Measurements from ENCODE around the gene TBC1D19. TPM values are rescaled to one million over a fixed set of nuclear protein-coding genes. Genes with fewer than 3 reads are reported as not detected.

TBC1D19 gene
- total and polyA plus RNA-seq, 2 experiments from 2014 or later = 18.1 to 25.0 TPM

GRCh38 chr4:26596843-26597242 is 13.0 kb downstream of the TBC1D19 start:
- in situ Hi-C loops (cut with MboI) = no loop called here
- no peaks in the 10 kb centered on the region for H3K4me1 ChIP-seq (ENCODE audit: insufficient read depth)
- H2AFZ ChIP-seq = no peak overlapping the region
- H3K27ac ChIP-seq = no peak overlapping the region
- H3K4me3 ChIP-seq = no peak overlapping the region
- no peak for DNase-seq
- H3K9me2 ChIP-seq (ENCODE audit: insufficient read depth) = no peaks in the 10 kb centered on the region
- H3K9me3 ChIP-seq (ENCODE audit: low read depth) = no peaks in the 10 kb centered on the region
- no peaks in the 10 kb centered on the region for H3F3A ChIP-seq (ENCODE audit: insufficient read depth)
- H3K27me3 ChIP-seq (replicated peaks; ENCODE audit: insufficient read depth) = no peaks in the 10 kb centered on the region
- TF ChIP-seq EZH2 (IDR thresholded peaks at IDR 0.05; ENCODE audit: insufficient read depth, poor library complexity, severe bottlenecking) (no peak), EZH2phosphoT487 (IDR thresholded peaks at IDR 0.05; ENCODE audit: insufficient read depth, low read depth) (no peak)
- no peaks in the 10 kb centered on the region for H4K20me1 ChIP-seq (ENCODE audit: insufficient read depth)
- 93 to 96% methylated on average over 1 of the region's 1 CpG for WGBS, 2 experiments (ENCODE audit: low coverage in 1 of 2, low lambda C conversion rate in 2 of 2, missing lambda C conversion rate in 2 of 2)
- peaks cover 67% of the 10 kb centered on the region for H3K79me2 ChIP-seq (ENCODE audit: insufficient read depth)
- no peak overlapping the region for H3K9ac ChIP-seq
- H3K36me3 ChIP-seq (ENCODE audit: low read depth) = no peaks in the 10 kb centered on the region
- H3K4me2 ChIP-seq (ENCODE audit: unreplicated experiment) = no peak overlapping the region

GRCh38 chr4:26601204-26601603 is 17.3 kb downstream of the TBC1D19 start:
- Histone ChIP-seq H3K4me1 (ENCODE audit: insufficient read depth) (no peaks in the 10 kb centered on the region), H3F3A (ENCODE audit: insufficient read depth) (no peaks in the 10 kb centered on the region), H3K9me3 (ENCODE audit: low read depth) (no peaks in the 10 kb centered on the region), H4K20me1 (ENCODE audit: insufficient read depth) (no peaks in the 10 kb centered on the region), H3K4me2 (ENCODE audit: unreplicated experiment) (no peak overlapping the region), H3K79me2 (ENCODE audit: insufficient read depth) (peaks cover 71% of the 10 kb centered on the region), H3K36me3 (ENCODE audit: low read depth) (no peaks in the 10 kb centered on the region), H2AFZ (no peak overlapping the region), H3K9ac (no peak overlapping the region), H3K4me3 (no peak overlapping the region), H3K27ac (no peak overlapping the region), H3K27me3 (replicated peaks; ENCODE audit: insufficient read depth) (no peaks in the 10 kb centered on the region), H3K9me2 (ENCODE audit: insufficient read depth) (no peaks in the 10 kb centered on the region)
- TF ChIP-seq EZH2 (IDR thresholded peaks at IDR 0.05; ENCODE audit: insufficient read depth, poor library complexity, severe bottlenecking) (no peak), EZH2phosphoT487 (IDR thresholded peaks at IDR 0.05; ENCODE audit: insufficient read depth, low read depth) (no peak)
- no peak for DNase-seq
- in situ Hi-C loops (cut with MboI) = no loop called here
- 97 to 100% methylated on average over 1 of the region's 1 CpG for WGBS, 2 experiments (ENCODE audit: low coverage in 1 of 2, low lambda C conversion rate in 2 of 2, missing lambda C conversion rate in 2 of 2)

- no peak overlapping the region for H2AFZ ChIP-seq
- H3K27ac ChIP-seq = no peak overlapping the region
- no peaks in the 10 kb centered on the region for H3F3A ChIP-seq (ENCODE audit: insufficient read depth)
- no peak overlapping the region for H3K9ac ChIP-seq
- TF ChIP-seq EZH2 (IDR thresholded peaks at IDR 0.05; ENCODE audit: insufficient read depth, poor library complexity, severe bottlenecking) (no peak), EZH2phosphoT487 (IDR thresholded peaks at IDR 0.05; ENCODE audit: insufficient read depth, low read depth) (no peak)
- H3K79me2 ChIP-seq (ENCODE audit: insufficient read depth) = peaks cover 58% of the 10 kb centered on the region
- H3K4me1 ChIP-seq (ENCODE audit: insufficient read depth) = no peaks in the 10 kb centered on the region
- no peak overlapping the region for H3K4me3 ChIP-seq
- H3K9me2 ChIP-seq (ENCODE audit: insufficient read depth) = no peaks in the 10 kb centered on the region
- DNase-seq = no peak
- in situ Hi-C loops (cut with MboI) = no loop called here
- no peak overlapping the region for H3K4me2 ChIP-seq (ENCODE audit: unreplicated experiment)
- 58 to 81% methylated on average over 2 of the region's 2 CpGs for WGBS, 2 experiments (ENCODE audit: low coverage in 1 of 2, low lambda C conversion rate in 2 of 2, missing lambda C conversion rate in 2 of 2)
- no peaks in the 10 kb centered on the region for H3K9me3 ChIP-seq (ENCODE audit: low read depth)
- H3K36me3 ChIP-seq (ENCODE audit: low read depth) = no peaks in the 10 kb centered on the region
- no peaks in the 10 kb centered on the region for H3K27me3 ChIP-seq (replicated peaks; ENCODE audit: insufficient read depth)
- H4K20me1 ChIP-seq (ENCODE audit: insufficient read depth) = no peaks in the 10 kb centered on the region
These were observed 23.9 kb downstream of the TBC1D19 start for GRCh38 chr4:26607776-26608175.

GRCh38 chr4:26609391-26609790 is 25.5 kb downstream of the TBC1D19 start:
- no peaks in the 10 kb centered on the region for H4K20me1 ChIP-seq (ENCODE audit: insufficient read depth)
- TF ChIP-seq EZH2phosphoT487 (IDR thresholded peaks at IDR 0.05; ENCODE audit: insufficient read depth, low read depth) (no peak), EZH2 (IDR thresholded peaks at IDR 0.05; ENCODE audit: insufficient read depth, poor library complexity, severe bottlenecking) (no peak)
- DNase-seq = no peak
- no peaks in the 10 kb centered on the region for H3K36me3 ChIP-seq (ENCODE audit: low read depth)
- peaks cover 62% of the 10 kb centered on the region for H3K79me2 ChIP-seq (ENCODE audit: insufficient read depth)
- no peaks in the 10 kb centered on the region for H3K27me3 ChIP-seq (replicated peaks; ENCODE audit: insufficient read depth)
- no peak overlapping the region for H3K27ac ChIP-seq
- H3K4me2 ChIP-seq (ENCODE audit: unreplicated experiment) = no peak overlapping the region
- in situ Hi-C loops (cut with MboI) = no loop called here
- no peaks in the 10 kb centered on the region for H3K9me2 ChIP-seq (ENCODE audit: insufficient read depth)
- H3K4me3 ChIP-seq = no peak overlapping the region
- no peaks in the 10 kb centered on the region for H3F3A ChIP-seq (ENCODE audit: insufficient read depth)
- H3K9me3 ChIP-seq (ENCODE audit: low read depth) = no peaks in the 10 kb centered on the region
- no peaks in the 10 kb centered on the region for H3K4me1 ChIP-seq (ENCODE audit: insufficient read depth)
- H3K9ac ChIP-seq = no peak overlapping the region
- no peak overlapping the region for H2AFZ ChIP-seq

- DNase-seq = no peak
- no peaks in the 10 kb centered on the region for H3K27me3 ChIP-seq (replicated peaks; ENCODE audit: insufficient read depth)
- H3K4me1 ChIP-seq (ENCODE audit: insufficient read depth) = no peaks in the 10 kb centered on the region
- no peaks in the 10 kb centered on the region for H4K20me1 ChIP-seq (ENCODE audit: insufficient read depth)
- 94 to 100% methylated on average over 2 of the region's 2 CpGs for WGBS, 2 experiments (ENCODE audit: low coverage in 1 of 2, low lambda C conversion rate in 2 of 2, missing lambda C conversion rate in 2 of 2)
- no peak overlapping the region for H3K4me2 ChIP-seq (ENCODE audit: unreplicated experiment)
- no peaks in the 10 kb centered on the region for H3K9me2 ChIP-seq (ENCODE audit: insufficient read depth)
- TF ChIP-seq EZH2phosphoT487 (IDR thresholded peaks at IDR 0.05; ENCODE audit: insufficient read depth, low read depth) (no peak), EZH2 (IDR thresholded peaks at IDR 0.05; ENCODE audit: insufficient read depth, poor library complexity, severe bottlenecking) (no peak)
- no peak overlapping the region for H3K9ac ChIP-seq
- H3F3A ChIP-seq (ENCODE audit: insufficient read depth) = no peaks in the 10 kb centered on the region
- peaks cover 62% of the 10 kb centered on the region for H3K79me2 ChIP-seq (ENCODE audit: insufficient read depth)
- in situ Hi-C loops (cut with MboI) = no loop called here
- H2AFZ ChIP-seq = no peak overlapping the region
- H3K27ac ChIP-seq = no peak overlapping the region
- no peaks in the 10 kb centered on the region for H3K9me3 ChIP-seq (ENCODE audit: low read depth)
- no peak overlapping the region for H3K4me3 ChIP-seq
- H3K36me3 ChIP-seq (ENCODE audit: low read depth) = no peaks in the 10 kb centered on the region
These were observed 26.0 kb downstream of the TBC1D19 start for GRCh38 chr4:26609868-26610267.
